ENCODE results near the gene GRIK1. TPM values are rescaled to one million over a fixed set of nuclear protein-coding genes. Genes with fewer than 3 reads are reported as not detected.

The GRIK1 gene
- total RNA-seq, 1 experiment from 2014 or later: 0.09 TPM

GRCh38 chr21:29715089-29715488 is 224.7 kb downstream of the GRIK1 start (continued):
- TF ChIP-seq CBFB (CRISPR knock-in tag; IDR thresholded peaks at IDR 0.05; ENCODE audit: low read depth): no peak
- TF ChIP-seq, protein P1, sequence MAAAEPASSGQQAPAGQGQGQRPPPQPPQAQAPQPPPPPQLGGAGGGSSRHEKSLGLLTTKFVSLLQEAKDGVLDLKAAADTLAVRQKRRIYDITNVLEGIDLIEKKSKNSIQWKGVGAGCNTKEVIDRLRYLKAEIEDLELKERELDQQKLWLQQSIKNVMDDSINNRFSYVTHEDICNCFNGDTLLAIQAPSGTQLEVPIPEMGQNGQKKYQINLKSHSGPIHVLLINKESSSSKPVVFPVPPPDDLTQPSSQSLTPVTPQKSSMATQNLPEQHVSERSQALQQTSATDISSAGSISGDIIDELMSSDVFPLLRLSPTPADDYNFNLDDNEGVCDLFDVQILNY (CRISPR knock-in tag; IDR thresholded peaks at IDR 0.05): no peak
- TF ChIP-seq ZNF396 (CRISPR knock-in tag; IDR thresholded peaks at IDR 0.05; ENCODE audit: borderline replicate concordance): no peak
- TF ChIP-seq, protein P2, sequence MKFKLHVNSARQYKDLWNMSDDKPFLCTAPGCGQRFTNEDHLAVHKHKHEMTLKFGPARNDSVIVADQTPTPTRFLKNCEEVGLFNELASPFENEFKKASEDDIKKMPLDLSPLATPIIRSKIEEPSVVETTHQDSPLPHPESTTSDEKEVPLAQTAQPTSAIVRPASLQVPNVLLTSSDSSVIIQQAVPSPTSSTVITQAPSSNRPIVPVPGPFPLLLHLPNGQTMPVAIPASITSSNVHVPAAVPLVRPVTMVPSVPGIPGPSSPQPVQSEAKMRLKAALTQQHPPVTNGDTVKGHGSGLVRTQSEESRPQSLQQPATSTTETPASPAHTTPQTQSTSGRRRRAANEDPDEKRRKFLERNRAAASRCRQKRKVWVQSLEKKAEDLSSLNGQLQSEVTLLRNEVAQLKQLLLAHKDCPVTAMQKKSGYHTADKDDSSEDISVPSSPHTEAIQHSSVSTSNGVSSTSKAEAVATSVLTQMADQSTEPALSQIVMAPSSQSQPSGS (CRISPR knock-in tag; IDR thresholded peaks at IDR 0.05; ENCODE audit: borderline replicate concordance, low read depth): no peak
- TF ChIP-seq, protein P3, sequence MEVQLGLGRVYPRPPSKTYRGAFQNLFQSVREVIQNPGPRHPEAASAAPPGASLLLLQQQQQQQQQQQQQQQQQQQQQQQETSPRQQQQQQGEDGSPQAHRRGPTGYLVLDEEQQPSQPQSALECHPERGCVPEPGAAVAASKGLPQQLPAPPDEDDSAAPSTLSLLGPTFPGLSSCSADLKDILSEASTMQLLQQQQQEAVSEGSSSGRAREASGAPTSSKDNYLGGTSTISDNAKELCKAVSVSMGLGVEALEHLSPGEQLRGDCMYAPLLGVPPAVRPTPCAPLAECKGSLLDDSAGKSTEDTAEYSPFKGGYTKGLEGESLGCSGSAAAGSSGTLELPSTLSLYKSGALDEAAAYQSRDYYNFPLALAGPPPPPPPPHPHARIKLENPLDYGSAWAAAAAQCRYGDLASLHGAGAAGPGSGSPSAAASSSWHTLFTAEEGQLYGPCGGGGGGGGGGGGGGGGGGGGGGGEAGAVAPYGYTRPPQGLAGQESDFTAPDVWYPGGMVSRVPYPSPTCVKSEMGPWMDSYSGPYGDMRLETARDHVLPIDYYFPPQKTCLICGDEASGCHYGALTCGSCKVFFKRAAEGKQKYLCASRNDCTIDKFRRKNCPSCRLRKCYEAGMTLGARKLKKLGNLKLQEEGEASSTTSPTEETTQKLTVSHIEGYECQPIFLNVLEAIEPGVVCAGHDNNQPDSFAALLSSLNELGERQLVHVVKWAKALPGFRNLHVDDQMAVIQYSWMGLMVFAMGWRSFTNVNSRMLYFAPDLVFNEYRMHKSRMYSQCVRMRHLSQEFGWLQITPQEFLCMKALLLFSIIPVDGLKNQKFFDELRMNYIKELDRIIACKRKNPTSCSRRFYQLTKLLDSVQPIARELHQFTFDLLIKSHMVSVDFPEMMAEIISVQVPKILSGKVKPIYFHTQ (CRISPR knock-in tag; IDR thresholded peaks at IDR 0.05): no peak
- TF ChIP-seq EMX1 (CRISPR knock-in tag; IDR thresholded peaks at IDR 0.05): no peak

- Mint-ChIP-seq H3K36me3 (peaks cover 8% of the 10 kb centered on the region), H3K4me3 (no peak overlapping the region)
These were observed 227.0 kb downstream of the GRIK1 start for GRCh38 chr21:29712818-29713217.

GRCh38 chr21:29711236-29711635 is 228.6 kb downstream of the GRIK1 start:
- H3K27me3 Mint-ChIP-seq (ENCODE audit: low read depth): no peaks in the 10 kb centered on the region
- POLR2A ChIA-PET: interaction anchor here (0.6 kb wide), 1 partner anchor 17 kb away, joined by 9 read pairs; no protein-coding TSS in a partner anchor
- TF ChIP-seq MYBL2 (CRISPR knock-in tag; IDR thresholded peaks at IDR 0.05) (no peak), ZNF232 (CRISPR knock-in tag; IDR thresholded peaks at IDR 0.05) (no peak), SP1 (CRISPR knock-in tag; conservative IDR thresholded peaks at IDR 0.05) (no peak), SMAD3 (CRISPR knock-in tag; IDR thresholded peaks at IDR 0.05; ENCODE audit: borderline replicate concordance) (no peak), MAX (CRISPR knock-in tag; IDR thresholded peaks at IDR 0.05) (no peak), GTF2I (CRISPR knock-in tag; conservative IDR thresholded peaks at IDR 0.05) (no peak), PRRX2 (CRISPR knock-in tag; IDR thresholded peaks at IDR 0.05) (no peak), KAT7 (CRISPR knock-in tag; IDR thresholded peaks at IDR 0.05; ENCODE audit: borderline replicate concordance) (no peak), IRF2 (CRISPR knock-in tag; IDR thresholded peaks at IDR 0.05; ENCODE audit: borderline replicate concordance, low read depth) (no peak), CREM (CRISPR knock-in tag; IDR thresholded peaks at IDR 0.05) (no peak), TEAD4 (CRISPR knock-in tag; IDR thresholded peaks at IDR 0.05) (no peak)
- TF ChIP-seq, protein P4, sequence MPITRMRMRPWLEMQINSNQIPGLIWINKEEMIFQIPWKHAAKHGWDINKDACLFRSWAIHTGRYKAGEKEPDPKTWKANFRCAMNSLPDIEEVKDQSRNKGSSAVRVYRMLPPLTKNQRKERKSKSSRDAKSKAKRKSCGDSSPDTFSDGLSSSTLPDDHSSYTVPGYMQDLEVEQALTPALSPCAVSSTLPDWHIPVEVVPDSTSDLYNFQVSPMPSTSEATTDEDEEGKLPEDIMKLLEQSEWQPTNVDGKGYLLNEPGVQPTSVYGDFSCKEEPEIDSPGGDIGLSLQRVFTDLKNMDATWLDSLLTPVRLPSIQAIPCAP (CRISPR knock-in tag; IDR thresholded peaks at IDR 0.05): no peak

More at GRCh38 chr21:29712818-29713217, 227.0 kb downstream of the GRIK1 start:
- CTCF ChIA-PET: no interaction called here
- ATAC-seq (no peak), DNase-seq (ENCODE audit: low spot score) (no peak)
- POLR2A ChIA-PET: no interaction called here
- Mint-ChIP-seq H3K9me3 (peaks cover 22% of the 10 kb centered on the region), H3K27me3 (ENCODE audit: low read depth) (no peaks in the 10 kb centered on the region), H3K4me1 (no peaks in the 10 kb centered on the region), H3K27ac (no peak overlapping the region)
- TF ChIP-seq, protein P5, sequence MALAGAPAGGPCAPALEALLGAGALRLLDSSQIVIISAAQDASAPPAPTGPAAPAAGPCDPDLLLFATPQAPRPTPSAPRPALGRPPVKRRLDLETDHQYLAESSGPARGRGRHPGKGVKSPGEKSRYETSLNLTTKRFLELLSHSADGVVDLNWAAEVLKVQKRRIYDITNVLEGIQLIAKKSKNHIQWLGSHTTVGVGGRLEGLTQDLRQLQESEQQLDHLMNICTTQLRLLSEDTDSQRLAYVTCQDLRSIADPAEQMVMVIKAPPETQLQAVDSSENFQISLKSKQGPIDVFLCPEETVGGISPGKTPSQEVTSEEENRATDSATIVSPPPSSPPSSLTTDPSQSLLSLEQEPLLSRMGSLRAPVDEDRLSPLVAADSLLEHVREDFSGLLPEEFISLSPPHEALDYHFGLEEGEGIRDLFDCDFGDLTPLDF (CRISPR knock-in tag; IDR thresholded peaks at IDR 0.05): no peak
- TF ChIP-seq, protein P6, sequence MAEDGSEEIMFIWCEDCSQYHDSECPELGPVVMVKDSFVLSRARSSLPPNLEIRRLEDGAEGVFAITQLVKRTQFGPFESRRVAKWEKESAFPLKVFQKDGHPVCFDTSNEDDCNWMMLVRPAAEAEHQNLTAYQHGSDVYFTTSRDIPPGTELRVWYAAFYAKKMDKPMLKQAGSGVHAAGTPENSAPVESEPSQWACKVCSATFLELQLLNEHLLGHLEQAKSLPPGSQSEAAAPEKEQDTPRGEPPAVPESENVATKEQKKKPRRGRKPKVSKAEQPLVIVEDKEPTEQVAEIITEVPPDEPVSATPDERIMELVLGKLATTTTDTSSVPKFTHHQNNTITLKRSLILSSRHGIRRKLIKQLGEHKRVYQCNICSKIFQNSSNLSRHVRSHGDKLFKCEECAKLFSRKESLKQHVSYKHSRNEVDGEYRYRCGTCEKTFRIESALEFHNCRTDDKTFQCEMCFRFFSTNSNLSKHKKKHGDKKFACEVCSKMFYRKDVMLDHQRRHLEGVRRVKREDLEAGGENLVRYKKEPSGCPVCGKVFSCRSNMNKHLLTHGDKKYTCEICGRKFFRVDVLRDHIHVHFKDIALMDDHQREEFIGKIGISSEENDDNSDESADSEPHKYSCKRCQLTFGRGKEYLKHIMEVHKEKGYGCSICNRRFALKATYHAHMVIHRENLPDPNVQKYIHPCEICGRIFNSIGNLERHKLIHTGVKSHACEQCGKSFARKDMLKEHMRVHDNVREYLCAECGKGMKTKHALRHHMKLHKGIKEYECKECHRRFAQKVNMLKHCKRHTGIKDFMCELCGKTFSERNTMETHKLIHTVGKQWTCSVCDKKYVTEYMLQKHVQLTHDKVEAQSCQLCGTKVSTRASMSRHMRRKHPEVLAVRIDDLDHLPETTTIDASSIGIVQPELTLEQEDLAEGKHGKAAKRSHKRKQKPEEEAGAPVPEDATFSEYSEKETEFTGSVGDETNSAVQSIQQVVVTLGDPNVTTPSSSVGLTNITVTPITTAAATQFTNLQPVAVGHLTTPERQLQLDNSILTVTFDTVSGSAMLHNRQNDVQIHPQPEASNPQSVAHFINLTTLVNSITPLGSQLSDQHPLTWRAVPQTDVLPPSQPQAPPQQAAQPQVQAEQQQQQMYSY (CRISPR knock-in tag; IDR thresholded peaks at IDR 0.05): no peak
- TF ChIP-seq ZNF219 (CRISPR knock-in tag; IDR thresholded peaks at IDR 0.05; ENCODE audit: borderline replicate concordance) (no peak), RELA (CRISPR knock-in tag; IDR thresholded peaks at IDR 0.05; ENCODE audit: borderline replicate concordance) (no peak), PRRX2 (CRISPR knock-in tag; IDR thresholded peaks at IDR 0.05) (no peak)

More at GRCh38 chr21:29711236-29711635, 228.6 kb downstream of the GRIK1 start:
- ATAC-seq (no peak), DNase-seq (ENCODE audit: low spot score) (no peak)
- Mint-ChIP-seq H3K27ac (no peak overlapping the region), H3K36me3 (peaks cover 4% of the 10 kb centered on the region), H3K9me3 (peaks cover 15% of the 10 kb centered on the region), H3K4me3 (no peak overlapping the region), H3K4me1 (no peaks in the 10 kb centered on the region)
- CTCF ChIA-PET: no interaction called here
